Ishikawa (cell line): ENCODE data around the gene SKAP1.

ENCODE experiments used
- CEBPB ChIP-seq: IDR thresholded peaks from 2 replicates; pipeline ENCODE4 v1.6.1; 2012
- CREB1 ChIP-seq: IDR thresholded peaks from 2 replicates; pipeline ENCODE4 v1.6.1; 2012; ENCODE audit warnings: low read depth
- EGR1 ChIP-seq: IDR thresholded peaks from 2 replicates; pipeline ENCODE4 v1.6.1; 2012
- EP300 ChIP-seq: IDR thresholded peaks from 2 replicates; pipeline ENCODE4 v1.6.1; 2012; ENCODE audit warnings: borderline replicate concordance
- FOXM1 ChIP-seq: IDR thresholded peaks from 2 replicates; pipeline ENCODE4 v1.6.1; 2012; ENCODE audit warnings: low read depth, borderline replicate concordance
- MAX ChIP-seq: IDR thresholded peaks from 2 replicates; pipeline ENCODE4 v1.6.1; 2012
- NFIC ChIP-seq: IDR thresholded peaks from 2 replicates; pipeline ENCODE4 v1.6.1; 2012
- RAD21 ChIP-seq: IDR thresholded peaks from 2 replicates; pipeline ENCODE4 v1.6.1; 2012; ENCODE audit warnings: low read depth
- TAF1 ChIP-seq: IDR thresholded peaks from 2 replicates; pipeline ENCODE4 v1.6.1; 2012; ENCODE audit warnings: low read depth, mild to moderate bottlenecking
- TCF12 ChIP-seq: IDR thresholded peaks from 2 replicates; pipeline ENCODE4 v1.6.1; 2012; ENCODE audit warnings: low read depth
- TEAD4 ChIP-seq: IDR thresholded peaks from 2 replicates; pipeline ENCODE4 v1.6.1; 2012
- YY1 ChIP-seq: IDR thresholded peaks from 2 replicates; pipeline ENCODE4 v1.6.1; 2012; ENCODE audit warnings: low read depth
- ZBTB7A ChIP-seq: IDR thresholded peaks from 2 replicates; pipeline ENCODE4 v1.6.1; 2012; ENCODE audit warnings: low read depth
- TF ChIP-seq, protein P1 (sequence below): IDR thresholded peaks from 2 replicates; pipeline ENCODE4 v1.6.1; 2012
- TF ChIP-seq, protein P2 (sequence below): IDR thresholded peaks from 2 replicates; pipeline ENCODE4 v1.6.1; 2012; ENCODE audit warnings: low read depth, mild to moderate bottlenecking

Gene SKAP1

GRCh38 chr17:48149787-48150463, 280.1 kb downstream of the SKAP1 start:
- no peak for TF ChIP-seq ZBTB7A
- TF ChIP-seq MAX, result no peak
- no peak for TF ChIP-seq CREB1
- no peak for TF ChIP-seq NFIC
- TF ChIP-seq, protein P1, sequence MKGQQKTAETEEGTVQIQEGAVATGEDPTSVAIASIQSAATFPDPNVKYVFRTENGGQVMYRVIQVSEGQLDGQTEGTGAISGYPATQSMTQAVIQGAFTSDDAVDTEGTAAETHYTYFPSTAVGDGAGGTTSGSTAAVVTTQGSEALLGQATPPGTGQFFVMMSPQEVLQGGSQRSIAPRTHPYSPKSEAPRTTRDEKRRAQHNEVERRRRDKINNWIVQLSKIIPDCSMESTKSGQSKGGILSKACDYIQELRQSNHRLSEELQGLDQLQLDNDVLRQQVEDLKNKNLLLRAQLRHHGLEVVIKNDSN, result no peak
- no peak for TF ChIP-seq EP300
- TF ChIP-seq YY1, result no peak
- no peak for TF ChIP-seq TEAD4
- TF ChIP-seq TAF1, result no peak
- no peak for TF ChIP-seq FOXM1
- no peak for TF ChIP-seq TCF12
- no peak for TF ChIP-seq EGR1
- TF ChIP-seq, protein P2, sequence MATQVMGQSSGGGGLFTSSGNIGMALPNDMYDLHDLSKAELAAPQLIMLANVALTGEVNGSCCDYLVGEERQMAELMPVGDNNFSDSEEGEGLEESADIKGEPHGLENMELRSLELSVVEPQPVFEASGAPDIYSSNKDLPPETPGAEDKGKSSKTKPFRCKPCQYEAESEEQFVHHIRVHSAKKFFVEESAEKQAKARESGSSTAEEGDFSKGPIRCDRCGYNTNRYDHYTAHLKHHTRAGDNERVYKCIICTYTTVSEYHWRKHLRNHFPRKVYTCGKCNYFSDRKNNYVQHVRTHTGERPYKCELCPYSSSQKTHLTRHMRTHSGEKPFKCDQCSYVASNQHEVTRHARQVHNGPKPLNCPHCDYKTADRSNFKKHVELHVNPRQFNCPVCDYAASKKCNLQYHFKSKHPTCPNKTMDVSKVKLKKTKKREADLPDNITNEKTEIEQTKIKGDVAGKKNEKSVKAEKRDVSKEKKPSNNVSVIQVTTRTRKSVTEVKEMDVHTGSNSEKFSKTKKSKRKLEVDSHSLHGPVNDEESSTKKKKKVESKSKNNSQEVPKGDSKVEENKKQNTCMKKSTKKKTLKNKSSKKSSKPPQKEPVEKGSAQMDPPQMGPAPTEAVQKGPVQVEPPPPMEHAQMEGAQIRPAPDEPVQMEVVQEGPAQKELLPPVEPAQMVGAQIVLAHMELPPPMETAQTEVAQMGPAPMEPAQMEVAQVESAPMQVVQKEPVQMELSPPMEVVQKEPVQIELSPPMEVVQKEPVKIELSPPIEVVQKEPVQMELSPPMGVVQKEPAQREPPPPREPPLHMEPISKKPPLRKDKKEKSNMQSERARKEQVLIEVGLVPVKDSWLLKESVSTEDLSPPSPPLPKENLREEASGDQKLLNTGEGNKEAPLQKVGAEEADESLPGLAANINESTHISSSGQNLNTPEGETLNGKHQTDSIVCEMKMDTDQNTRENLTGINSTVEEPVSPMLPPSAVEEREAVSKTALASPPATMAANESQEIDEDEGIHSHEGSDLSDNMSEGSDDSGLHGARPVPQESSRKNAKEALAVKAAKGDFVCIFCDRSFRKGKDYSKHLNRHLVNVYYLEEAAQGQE, result no peak
- no peak for TF ChIP-seq RAD21
- no peak for TF ChIP-seq CEBPB

DNA sequence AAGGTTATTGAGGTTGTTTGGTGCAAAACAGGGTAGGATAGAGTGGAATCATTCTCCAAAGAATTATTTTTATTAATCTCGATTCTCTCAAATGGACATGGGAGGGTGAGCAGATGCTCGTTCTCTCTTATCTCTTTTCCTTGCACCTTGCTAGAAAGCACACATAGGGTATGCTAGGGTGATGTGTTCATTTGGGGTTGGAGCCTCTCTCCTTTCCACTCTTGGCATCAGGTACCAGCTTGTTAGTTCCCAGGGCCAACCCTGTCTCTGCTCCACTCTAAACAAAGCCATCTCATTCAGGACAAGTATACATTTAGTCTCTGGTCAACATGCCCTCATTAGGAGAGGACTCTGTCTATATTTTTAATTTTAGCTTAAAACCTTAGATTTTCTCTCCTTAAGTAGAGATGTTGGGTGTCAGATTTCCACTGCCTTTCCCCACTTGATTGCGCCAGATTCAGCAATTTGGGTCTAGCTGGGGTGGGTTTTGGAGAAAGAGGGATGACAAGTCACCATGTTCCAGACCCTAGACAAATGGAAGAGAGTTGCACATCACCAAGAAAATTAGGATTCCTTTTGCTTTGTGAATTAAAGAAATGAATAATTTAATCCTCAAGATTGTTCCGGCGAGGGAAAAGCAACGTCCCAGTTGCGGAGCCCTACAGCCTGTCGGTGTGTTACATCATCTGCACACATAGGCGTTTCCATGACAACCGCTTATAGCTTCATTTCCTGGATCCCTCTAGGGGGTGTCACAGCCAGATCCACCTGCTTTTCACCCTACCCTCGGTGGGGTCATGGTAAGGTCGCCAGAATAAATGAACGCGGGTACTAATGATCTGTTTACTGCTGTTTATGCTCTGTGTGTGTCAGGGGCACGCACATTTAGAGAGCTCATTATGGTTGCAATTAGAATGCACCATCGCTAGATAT, 280.9 kb downstream of the SKAP1 start:
- TF ChIP-seq RAD21 (no peak), NFIC (no peak), TCF12 (no peak), EGR1 (no peak), EP300 (no peak), CEBPB (no peak), TAF1 (no peak), FOXM1 (no peak), MAX (no peak)
- TF ChIP-seq, protein P2, result no peak
- TF ChIP-seq, protein P1, result no peak

- TF ChIP-seq EP300 (no peak), TCF12 (no peak)
Measured at GRCh38 chr17:48148029-48148770, 281.8 kb downstream of the SKAP1 start.

DNA sequence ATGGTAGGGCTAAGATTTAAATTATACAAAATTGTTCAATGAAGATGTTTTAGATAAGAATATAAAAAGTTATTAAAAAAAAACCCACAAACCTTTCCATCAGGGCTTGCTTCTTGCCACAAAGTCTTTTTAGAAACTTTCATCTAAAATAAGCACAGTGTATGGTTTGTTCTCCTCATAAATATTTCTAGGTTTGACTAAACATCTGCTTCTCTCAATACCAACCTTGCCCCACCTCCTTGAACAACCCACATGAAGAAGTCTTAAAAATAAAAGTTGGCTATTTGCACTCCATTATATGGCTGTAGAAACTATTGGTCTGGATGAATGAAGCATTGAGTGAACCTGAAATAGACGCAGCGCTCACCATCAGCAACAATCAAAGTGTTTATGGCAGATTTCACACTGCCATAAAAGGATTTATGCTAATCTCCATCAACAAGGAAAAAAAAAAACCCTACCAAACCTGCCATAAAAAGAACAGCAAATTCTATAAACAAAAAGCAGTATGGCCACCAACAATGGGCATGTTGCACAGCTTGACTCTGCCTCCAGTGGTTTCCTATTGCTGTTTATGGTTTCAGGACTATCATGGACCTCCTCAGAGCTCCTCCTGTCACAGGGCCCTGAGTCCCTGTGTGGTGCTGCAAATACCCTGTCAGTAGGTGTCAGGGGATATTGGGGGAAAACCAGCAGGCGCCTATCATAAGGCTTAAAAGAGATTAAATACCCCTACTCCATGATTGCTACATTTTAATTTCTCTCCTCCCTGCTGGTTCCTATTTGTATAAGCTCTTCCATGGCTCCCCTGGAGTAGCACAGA, 284.8 kb downstream of the SKAP1 start:
- TF ChIP-seq EGR1 (no peak), YY1 (no peak), FOXM1 (no peak), RAD21 (no peak), CEBPB (no peak), NFIC (no peak), CREB1 (no peak), TEAD4 (no peak), TAF1 (no peak), TCF12 (no peak), EP300 (no peak), MAX (no peak)
- TF ChIP-seq, protein P2, result no peak
- TF ChIP-seq, protein P1, result no peak
